Loucy (cell line): ENCODE data around the gene CROCC.

Source experiments
- EZH2phosphoT487 ChIP-seq: fragments of 200-600 bp; IDR thresholded peaks from 2 replicates; pipeline ENCODE4 v1.6.1; 2018; ENCODE audit warnings: antibody characterized with exemption, mild to moderate bottlenecking, moderate library complexity, borderline replicate concordance
- TF ChIP-seq, protein P1 (sequence below): fragments of 200-600 bp; sonication (generic); conservative IDR thresholded peaks from 2 replicates; pipeline ENCODE4 v1.5.1; 2014; ENCODE audit warnings: mild to moderate bottlenecking, antibody characterized with exemption, low read length

DNA sequence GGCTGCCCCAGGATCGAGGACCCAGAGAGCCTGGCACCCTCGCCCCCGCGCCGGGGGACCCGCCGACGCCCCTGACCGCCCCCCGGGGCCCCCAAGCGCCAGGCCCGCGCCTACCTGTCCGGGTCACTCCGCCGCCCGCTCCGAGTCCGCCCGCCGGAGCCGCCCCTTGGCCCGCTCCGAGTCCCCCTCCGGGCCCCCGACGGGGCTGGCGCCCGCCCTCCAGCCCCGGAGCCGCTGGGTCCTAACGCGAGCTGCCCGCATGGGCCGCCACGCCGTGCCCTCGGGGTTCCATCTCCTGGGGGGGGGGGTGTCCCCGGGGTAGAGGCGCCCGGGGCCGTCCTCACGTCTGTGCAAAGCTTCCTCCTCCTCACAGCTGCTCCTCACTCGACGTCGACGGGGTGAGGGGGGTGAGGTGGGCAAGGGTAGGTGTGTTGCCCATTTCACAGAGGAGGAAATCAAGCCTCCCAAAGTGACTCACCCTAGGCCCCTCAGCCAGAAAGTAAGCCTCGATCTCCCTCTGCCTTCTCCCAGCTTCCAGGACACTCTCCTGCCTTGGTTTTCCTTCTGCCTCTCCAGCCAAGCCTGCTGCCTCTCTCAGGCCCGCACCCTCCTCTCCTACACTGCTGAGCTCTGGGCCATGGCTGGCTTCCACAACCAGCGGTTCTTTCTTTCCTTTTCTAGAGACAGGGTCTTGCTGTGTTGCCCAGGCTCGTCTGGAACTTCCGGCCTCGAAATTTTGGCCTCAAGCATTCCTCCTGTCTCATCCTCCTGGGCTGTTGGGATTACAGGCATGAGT is 58.9 kb downstream of the CROCC start, which contains the start of gene MFAP2:
- TF ChIP-seq, protein P1, sequence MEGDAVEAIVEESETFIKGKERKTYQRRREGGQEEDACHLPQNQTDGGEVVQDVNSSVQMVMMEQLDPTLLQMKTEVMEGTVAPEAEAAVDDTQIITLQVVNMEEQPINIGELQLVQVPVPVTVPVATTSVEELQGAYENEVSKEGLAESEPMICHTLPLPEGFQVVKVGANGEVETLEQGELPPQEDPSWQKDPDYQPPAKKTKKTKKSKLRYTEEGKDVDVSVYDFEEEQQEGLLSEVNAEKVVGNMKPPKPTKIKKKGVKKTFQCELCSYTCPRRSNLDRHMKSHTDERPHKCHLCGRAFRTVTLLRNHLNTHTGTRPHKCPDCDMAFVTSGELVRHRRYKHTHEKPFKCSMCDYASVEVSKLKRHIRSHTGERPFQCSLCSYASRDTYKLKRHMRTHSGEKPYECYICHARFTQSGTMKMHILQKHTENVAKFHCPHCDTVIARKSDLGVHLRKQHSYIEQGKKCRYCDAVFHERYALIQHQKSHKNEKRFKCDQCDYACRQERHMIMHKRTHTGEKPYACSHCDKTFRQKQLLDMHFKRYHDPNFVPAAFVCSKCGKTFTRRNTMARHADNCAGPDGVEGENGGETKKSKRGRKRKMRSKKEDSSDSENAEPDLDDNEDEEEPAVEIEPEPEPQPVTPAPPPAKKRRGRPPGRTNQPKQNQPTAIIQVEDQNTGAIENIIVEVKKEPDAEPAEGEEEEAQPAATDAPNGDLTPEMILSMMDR: no peak
- no peak for TF ChIP-seq EZH2phosphoT487
